GM18858 (cell line): ENCODE results near the gene MTFMT.
"Not testable (repeated sequence)": the region's sequence is repeated elsewhere in the genome, so short reads cannot be mapped to it uniquely, and the experiment has no call there.

Source experiments
- ATAC-seq: cut with Tn5 transposase; IDR thresholded peaks from one replicate; pipeline ENCODE4 v1.9.1; 2021; ENCODE audit not compliant: unreplicated experiment

MTFMT gene

DNA sequence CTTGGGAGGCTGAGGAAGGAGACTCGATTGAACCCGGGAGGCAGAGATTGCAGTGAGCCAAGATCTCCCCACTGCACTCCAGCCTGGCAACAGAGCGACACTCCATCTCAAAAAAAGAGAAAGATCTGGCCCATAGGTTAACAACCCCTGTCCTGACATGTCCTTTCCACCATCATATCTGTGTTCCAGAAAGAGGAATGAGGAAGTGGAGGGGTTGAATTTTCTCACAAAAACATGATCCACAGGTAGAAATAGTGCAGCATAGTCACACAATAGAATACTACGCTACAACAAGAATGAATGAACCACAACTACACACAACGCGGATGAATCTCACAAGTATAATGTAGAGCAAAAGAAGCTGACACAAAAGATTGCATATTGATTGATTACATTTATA, 11.0 kb upstream of the MTFMT start:
- no peak for ATAC-seq

DNA sequence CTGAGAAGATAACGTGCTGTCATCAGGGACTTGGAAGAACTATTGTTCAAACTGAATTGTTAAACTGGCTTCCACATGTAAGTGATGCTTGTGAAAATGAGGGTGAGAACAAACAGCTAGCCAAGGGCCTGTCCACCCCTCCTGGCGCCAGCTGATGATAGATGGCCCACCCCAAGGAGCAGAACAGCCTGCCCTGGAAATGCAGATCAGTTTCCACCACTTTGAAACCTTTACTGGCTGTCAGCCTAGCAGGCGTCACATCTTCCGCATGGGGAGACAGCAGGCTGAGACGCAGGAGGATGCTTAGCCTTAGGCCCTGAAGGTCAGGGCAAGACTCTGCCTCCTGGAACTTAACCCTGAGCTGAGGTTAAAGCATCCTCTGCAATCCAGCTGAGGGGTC, 9.4 kb upstream of the MTFMT start:
- no peak for ATAC-seq

DNA sequence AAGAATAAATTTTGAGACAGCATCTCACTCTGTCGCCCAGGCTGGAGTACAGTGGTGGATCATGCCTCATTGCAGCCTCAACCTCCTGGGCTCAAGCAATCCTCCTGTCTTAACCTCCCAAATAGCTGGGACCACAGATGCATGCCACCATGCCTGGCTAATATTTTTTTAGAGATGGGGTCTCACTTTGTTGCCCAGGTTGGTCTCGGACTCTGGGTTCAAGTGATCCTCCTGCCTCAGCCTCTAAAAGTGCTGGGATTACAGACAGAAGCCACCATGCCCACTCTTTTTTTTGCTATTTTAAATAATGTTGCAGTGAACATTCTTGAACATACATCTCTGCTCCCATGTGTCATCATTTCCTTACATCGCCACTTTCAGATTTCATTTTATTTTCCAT, 9.0 kb upstream of the MTFMT start:
- ATAC-seq: no peak

GRCh38 chr15:65037309-65037708, 7.9 kb upstream of the MTFMT start:
- no peak for ATAC-seq

GRCh38 chr15:65034719-65035118, 5.3 kb upstream of the MTFMT start:
- no peak for ATAC-seq

GRCh38 chr15:65033659-65034269, 4.3 kb upstream of the MTFMT start:
- ATAC-seq: no peak

GRCh38 chr15:65032801-65033537, 3.5 kb upstream of the MTFMT start:
- ATAC-seq: no peak

DNA sequence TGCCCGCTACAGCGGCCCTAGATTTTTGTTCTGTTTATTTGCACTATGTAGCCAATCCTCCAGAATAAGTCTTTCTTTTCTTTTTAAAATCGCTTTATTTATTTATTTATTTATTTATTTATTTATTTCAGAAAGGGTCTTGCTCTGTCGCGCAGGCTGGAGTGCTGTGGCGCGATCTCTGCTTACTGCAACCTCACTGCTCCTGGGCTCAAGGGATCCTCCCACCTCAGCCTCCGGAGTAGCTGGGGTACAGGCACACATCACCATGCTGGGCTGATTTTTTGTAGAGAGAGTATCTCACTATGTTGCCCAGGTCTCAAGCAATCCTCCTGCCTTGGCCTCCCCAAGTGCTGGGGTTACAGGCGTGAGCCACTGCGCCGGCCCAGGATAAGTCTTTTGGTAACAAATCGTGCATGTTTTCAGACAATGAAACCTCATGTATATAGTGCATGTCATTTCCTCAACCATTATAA, 333 bp upstream of the MTFMT start:
- ATAC-seq: no peak

GRCh38 chr15:65028338-65028737, 1.1 kb downstream of the MTFMT start:
- no peak for ATAC-seq

DNA sequence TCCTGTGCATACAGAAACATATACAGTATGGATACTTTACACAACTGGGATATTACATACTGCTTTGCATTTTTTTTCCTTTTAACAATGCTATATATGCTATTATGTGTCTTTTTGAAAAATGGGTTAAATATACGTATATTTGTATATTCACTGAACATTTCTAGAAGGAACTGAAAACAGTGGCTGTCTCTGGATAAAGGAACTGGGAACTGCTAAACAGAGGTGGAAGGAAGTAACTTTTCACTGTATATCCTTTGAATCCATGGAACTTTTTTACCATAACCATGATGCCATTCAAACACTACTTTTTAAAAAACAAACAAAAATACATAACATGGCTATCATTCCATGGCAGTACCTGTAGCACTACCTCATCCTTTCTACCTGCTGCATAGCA, 1.8 kb downstream of the MTFMT start:
- no peak for ATAC-seq

DNA sequence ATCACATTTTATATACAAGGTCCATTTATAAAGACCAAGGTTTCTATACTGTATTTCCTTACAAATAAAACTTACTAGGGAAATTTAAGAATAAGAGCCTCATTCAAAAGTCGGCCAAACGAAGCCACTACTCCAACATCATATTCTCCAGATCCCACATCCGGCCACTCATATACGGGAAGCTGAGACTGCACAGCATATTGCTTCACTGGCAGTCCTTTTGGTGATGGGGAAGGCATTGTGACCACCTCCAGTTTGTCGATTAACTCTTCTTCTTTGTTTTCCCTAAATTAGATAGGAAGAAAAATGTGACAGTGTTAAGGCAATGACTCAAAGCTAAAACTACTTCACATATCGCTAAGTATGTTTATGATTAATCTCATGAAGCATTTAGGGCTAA, 2.7 kb downstream of the MTFMT start:
- ATAC-seq: no peak

DNA sequence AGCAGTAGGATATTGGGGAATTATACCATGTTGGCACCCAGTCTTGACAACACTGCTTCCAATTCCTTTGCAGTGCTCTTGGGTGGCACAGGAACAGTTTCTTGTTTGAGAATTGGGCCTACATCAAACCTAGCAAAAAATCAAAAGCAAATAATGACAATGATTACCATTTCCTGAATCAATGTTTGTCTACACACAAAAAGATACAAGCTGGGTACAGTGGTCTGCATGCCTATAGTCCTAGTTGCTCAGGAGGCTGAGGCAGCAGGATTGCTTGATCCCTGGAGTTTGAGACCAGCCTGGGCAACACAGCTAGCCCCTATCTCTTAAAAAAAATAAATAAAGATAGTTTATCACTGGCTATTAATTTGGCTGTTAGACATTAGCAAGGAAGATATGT, 8.0 kb downstream of the MTFMT start:
- no peak for ATAC-seq

DNA sequence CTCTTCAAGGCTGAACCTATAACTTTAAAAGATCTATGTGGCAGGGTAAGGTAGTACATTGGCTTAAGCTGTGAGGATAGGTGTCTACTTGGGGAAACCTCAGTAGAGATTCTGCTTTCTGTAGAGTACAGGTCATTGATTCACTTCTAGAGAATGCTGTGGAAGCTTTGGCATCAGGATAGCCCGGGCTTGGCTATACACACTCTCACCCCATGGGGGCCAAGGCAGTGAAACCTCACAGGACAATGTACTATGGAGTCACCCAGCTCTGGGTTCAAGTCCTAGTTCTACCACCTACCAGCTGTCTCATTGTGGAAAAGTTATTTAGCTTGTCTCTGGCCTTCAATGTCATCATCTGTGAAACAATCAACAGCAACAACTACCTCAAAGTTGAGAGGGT, 9.0 kb downstream of the MTFMT start:
- ATAC-seq: no peak

DNA sequence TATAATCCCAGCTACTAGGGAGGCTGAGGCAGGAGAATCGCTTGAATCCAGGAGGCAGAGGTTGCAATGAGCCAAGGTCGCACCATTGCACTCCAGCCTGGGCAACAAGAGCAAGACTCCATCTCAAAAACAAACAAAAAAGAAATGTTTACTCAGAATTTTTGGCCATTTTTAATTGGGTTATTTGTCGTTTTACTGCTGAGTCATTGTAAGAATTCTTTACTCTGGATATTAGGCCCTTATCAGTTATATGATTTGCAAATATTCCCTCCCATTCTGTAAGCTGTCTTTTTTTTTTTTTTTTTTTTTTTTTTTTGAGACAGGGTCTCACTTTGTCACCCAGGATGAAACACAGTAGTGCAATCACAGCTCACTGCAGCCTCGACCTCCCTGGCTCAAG, 18.2 kb downstream of the MTFMT start:
- ATAC-seq: not testable (repeated sequence)

GRCh38 chr15:65008983-65009382, 20.5 kb downstream of the MTFMT start:
- no peak for ATAC-seq

GRCh38 chr15:65006876-65007275, 22.6 kb downstream of the MTFMT start:
- no peak for ATAC-seq

DNA sequence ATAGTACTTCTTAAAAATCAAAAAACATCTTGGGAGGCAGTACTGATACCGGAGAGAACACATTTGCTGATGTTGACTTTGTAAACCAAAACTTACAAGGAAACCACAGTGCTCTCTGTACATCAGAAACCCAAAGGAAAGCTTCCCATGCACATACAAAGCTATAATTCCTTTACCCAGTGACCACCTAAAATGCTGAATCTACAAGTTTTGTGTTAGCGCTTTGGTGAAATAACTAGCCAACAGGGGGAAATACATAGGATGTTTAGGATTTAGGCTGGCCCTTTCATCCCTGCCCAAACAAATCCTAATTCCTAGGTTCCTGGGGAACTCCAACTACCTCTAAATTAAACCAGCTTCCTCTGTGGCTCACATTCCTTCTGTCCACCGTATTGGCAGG, 24.4 kb downstream of the MTFMT start:
- no peak for ATAC-seq

GRCh38 chr15:64997745-64998375, 31.6 kb downstream of the MTFMT start:
- ATAC-seq: no peak

DNA sequence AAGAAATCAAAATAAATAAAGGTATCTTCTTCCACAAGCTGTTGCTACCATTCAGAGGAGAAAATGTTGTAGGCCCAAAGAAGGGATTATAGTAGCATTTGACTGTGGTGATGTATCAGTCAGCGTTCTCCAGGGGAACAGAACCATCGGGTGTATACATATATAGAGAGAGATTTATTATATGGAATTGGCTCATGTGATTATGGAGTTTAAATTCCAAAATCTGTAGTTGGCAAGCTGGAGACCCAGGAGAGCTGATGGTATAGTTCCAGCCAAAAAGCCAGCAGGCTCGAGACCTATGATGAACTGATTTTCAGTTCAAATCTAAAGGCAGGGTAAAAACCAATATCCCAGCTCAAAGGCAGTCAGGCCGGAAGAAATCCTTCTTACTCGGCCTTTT, 32.4 kb downstream of the MTFMT start:
- no peak for ATAC-seq

DNA sequence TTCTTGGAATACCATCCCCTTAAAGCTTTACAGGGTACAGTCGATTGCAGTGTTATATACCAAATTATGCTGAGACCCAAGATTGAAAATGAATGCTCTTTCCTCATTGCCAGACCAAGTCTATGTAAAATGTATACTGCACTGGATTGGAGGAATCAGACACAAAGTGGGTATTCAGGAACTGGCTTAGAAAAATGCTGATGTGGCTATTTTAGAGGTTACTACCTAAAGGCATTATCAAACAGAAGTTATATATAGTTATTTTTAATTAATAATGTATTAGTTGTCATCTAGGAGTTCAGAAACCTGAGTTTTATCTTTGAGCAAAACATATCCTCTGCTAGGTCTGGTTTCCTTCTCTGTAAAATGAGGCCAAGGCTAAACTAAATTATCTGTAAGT, 36.1 kb downstream of the MTFMT start:
- no peak for ATAC-seq

DNA sequence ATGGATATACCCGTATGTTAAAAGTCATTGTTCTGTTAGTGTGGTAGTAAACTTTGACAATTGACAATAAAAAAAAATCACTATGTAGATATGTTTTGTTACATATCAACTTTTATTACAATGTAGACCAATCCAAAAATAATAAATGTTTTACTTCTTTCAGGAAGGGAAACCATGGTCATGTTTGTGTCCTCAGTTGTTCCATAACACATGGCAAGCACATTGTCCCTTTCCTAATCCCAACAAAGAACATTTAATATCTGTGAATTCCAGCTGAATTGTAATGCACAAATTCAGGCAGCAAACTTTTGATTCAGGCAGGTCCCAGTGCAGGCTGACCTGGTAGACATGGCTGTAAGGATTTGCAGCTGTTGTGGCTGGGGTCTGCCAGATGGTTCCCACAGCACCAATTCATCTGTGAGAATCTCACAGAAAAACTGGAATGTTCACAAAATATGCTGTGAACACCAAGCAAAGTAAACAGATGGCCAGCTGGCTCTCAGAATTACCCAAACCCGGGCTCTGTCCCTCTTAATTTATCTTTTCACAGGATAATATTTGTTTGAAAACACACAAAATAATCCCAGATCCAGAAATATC, 37.8 kb downstream of the MTFMT start:
- ATAC-seq: no peak

GRCh38 chr15:64990168-64990470, 39.3 kb downstream of the MTFMT start:
- ATAC-seq: no peak
